ENCODE results near the gene SNX1. TPM values are rescaled to one million over a fixed set of nuclear protein-coding genes. Genes with fewer than 3 reads are reported as not detected.
"Not testable (repeated sequence)": the region's sequence is repeated elsewhere in the genome, so short reads cannot be mapped to it uniquely, and the experiment has no call there.

Gene SNX1
- polyA plus RNA-seq, 1 donor from 2014 or later: 44.7 TPM

- no peak overlapping the region for H2AFZ ChIP-seq (ENCODE audit: low read depth, low read length)
- no peaks in the 10 kb centered on the region for H3K36me3 ChIP-seq (ENCODE audit: insufficient read depth, low read length)
- peaks cover 77% of the 10 kb centered on the region for H3K79me2 ChIP-seq (replicated peaks; ENCODE audit: insufficient read depth, low read length)
- no peaks in the 10 kb centered on the region for H4K20me1 ChIP-seq (ENCODE audit: insufficient read depth)
- no peak overlapping the region for H3K27ac ChIP-seq (ENCODE audit: low read length)
- no peak overlapping the region for H3K4me3 ChIP-seq (ENCODE audit: low read length)
- H3K9me2 ChIP-seq (ENCODE audit: insufficient read depth, low read length): no peaks in the 10 kb centered on the region
- TF ChIP-seq MXI1 (conservative IDR thresholded peaks at IDR 0.05; ENCODE audit: poor library complexity, severe bottlenecking): no peak
- TF ChIP-seq CTCF (IDR thresholded peaks at IDR 0.05; ENCODE audit: poor library complexity, severe bottlenecking): no peak
- no peak for TF ChIP-seq EP300 (conservative IDR thresholded peaks at IDR 0.05; ENCODE audit: poor library complexity, severe bottlenecking)
- no peak for TF ChIP-seq RAD21 (conservative IDR thresholded peaks at IDR 0.05)
- no peak for TF ChIP-seq REST (IDR thresholded peaks at IDR 0.05; ENCODE audit: borderline replicate concordance)
- TF ChIP-seq TAF1 (IDR thresholded peaks at IDR 0.05; ENCODE audit: low read depth): no peak
- no peak overlapping the region for H3K9ac ChIP-seq (ENCODE audit: low read length)
- H3K27me3 ChIP-seq (ENCODE audit: insufficient read depth, low read depth, low read length): no peaks in the 10 kb centered on the region
- no peaks in the 10 kb centered on the region for H3K9me3 ChIP-seq (ENCODE audit: low read length)
- H3F3A ChIP-seq (ENCODE audit: insufficient read depth, low read length, poor library complexity, severe bottlenecking): no peaks in the 10 kb centered on the region
- no peak overlapping the region for H3K4me2 ChIP-seq (ENCODE audit: low read length)
Observed at GRCh38 chr15:64105113-64105704, 9.4 kb downstream of the SNX1 start.

GRCh38 chr15:64107337-64107736 is 11.6 kb downstream of the SNX1 start:
- Histone ChIP-seq H3K4me3 (ENCODE audit: low read length) (no peak overlapping the region), H3K9ac (ENCODE audit: low read length) (no peak overlapping the region), H3K4me2 (ENCODE audit: low read length) (no peak overlapping the region), H3K79me2 (replicated peaks; ENCODE audit: insufficient read depth, low read length) (peaks cover 61% of the 10 kb centered on the region), H3F3A (ENCODE audit: insufficient read depth, low read length, poor library complexity, severe bottlenecking) (no peaks in the 10 kb centered on the region), H3K9me3 (ENCODE audit: low read length) (no peaks in the 10 kb centered on the region), H4K20me1 (ENCODE audit: insufficient read depth) (no peaks in the 10 kb centered on the region), H3K9me2 (ENCODE audit: insufficient read depth, low read length) (no peaks in the 10 kb centered on the region), H2AFZ (ENCODE audit: low read depth, low read length) (no peak overlapping the region), H3K27ac (ENCODE audit: low read length) (no peak overlapping the region), H3K27me3 (ENCODE audit: insufficient read depth, low read depth, low read length) (no peaks in the 10 kb centered on the region), H3K36me3 (ENCODE audit: insufficient read depth, low read length) (no peaks in the 10 kb centered on the region)
- TF ChIP-seq TAF1 (IDR thresholded peaks at IDR 0.05; ENCODE audit: low read depth): no peak
- TF ChIP-seq EP300 (conservative IDR thresholded peaks at IDR 0.05; ENCODE audit: poor library complexity, severe bottlenecking): no peak
- no peak for TF ChIP-seq POLR2AphosphoS5 (IDR thresholded peaks at IDR 0.05)
- TF ChIP-seq SMC3 (conservative IDR thresholded peaks at IDR 0.05; ENCODE audit: poor library complexity): no peak
- no peak for TF ChIP-seq REST (IDR thresholded peaks at IDR 0.05; ENCODE audit: borderline replicate concordance)
- TF ChIP-seq CTCF (IDR thresholded peaks at IDR 0.05; ENCODE audit: poor library complexity, severe bottlenecking): no peak
- no peak for TF ChIP-seq MXI1 (conservative IDR thresholded peaks at IDR 0.05; ENCODE audit: poor library complexity, severe bottlenecking)
- no peak for TF ChIP-seq RAD21 (conservative IDR thresholded peaks at IDR 0.05)
- TF ChIP-seq EZH2 (IDR thresholded peaks at IDR 0.05; ENCODE audit: borderline replicate concordance, insufficient read depth, low read length, poor library complexity, severe bottlenecking): no peak

GRCh38 chr15:64110108-64110701 is 14.4 kb downstream of the SNX1 start:
- not testable (repeated sequence) for H3F3A ChIP-seq (ENCODE audit: insufficient read depth, low read length, poor library complexity, severe bottlenecking); H3K36me3 ChIP-seq (ENCODE audit: insufficient read depth, low read length); H4K20me1 ChIP-seq (ENCODE audit: insufficient read depth); H3K4me3 ChIP-seq (ENCODE audit: low read length); H3K27ac ChIP-seq (ENCODE audit: low read length); H3K9me3 ChIP-seq (ENCODE audit: low read length); H3K9me2 ChIP-seq (ENCODE audit: insufficient read depth, low read length); H2AFZ ChIP-seq (ENCODE audit: low read depth, low read length); H3K27me3 ChIP-seq (ENCODE audit: insufficient read depth, low read depth, low read length); H3K9ac ChIP-seq (ENCODE audit: low read length); H3K4me2 ChIP-seq (ENCODE audit: low read length)
- peaks cover 37% of the 10 kb centered on the region for H3K79me2 ChIP-seq (replicated peaks; ENCODE audit: insufficient read depth, low read length)
